ENCODE data around the gene SLC66A3. TPM values are rescaled to one million over a fixed set of nuclear protein-coding genes. Genes with fewer than 3 reads are reported as not detected.

Gene SLC66A3
- total and polyA plus RNA-seq, 10 donors, result 16.8 to 82.1 (median 37.3) TPM

DNA sequence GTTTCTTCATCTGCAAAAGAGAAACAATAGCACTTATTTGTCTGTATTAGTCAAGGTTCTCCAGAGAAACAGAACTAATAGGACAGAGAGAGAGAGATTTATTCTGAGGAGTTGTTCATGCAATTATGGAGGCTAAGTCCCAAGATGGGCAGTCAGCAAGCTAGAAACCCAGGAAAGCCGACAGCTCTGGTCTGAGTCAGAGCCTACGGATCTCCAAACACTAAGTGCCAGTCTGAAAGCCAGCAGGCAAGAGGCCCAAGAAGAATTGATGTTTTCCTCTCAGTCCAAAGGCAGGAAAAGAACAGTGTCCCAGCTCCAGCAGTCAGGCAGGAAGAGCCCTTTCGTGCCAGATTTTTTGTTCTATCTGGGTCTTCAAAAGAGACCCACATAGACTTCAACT is 36.5 kb upstream of the SLC66A3 start:
- DNase-seq, result no peak
- H3K4me1 ChIP-seq, result peaks cover 0 to 6% (median 0%) of the 10 kb centered on the region in 6 donors
- 67 to 85% (median 77%) methylated on average over 3 of the region's 3 CpGs for WGBS, 5 donors
- H3K27ac ChIP-seq, result no peak overlapping the region
- H3K9me3 ChIP-seq, result no peaks in the 10 kb centered on the region
- H3K27me3 ChIP-seq (replicated peaks in 1 of 7), result peaks cover 0 to 8% (median 0%) of the 10 kb centered on the region in 7 donors
- no peaks in the 10 kb centered on the region for H3K36me3 ChIP-seq
- TF ChIP-seq, protein P1, sequence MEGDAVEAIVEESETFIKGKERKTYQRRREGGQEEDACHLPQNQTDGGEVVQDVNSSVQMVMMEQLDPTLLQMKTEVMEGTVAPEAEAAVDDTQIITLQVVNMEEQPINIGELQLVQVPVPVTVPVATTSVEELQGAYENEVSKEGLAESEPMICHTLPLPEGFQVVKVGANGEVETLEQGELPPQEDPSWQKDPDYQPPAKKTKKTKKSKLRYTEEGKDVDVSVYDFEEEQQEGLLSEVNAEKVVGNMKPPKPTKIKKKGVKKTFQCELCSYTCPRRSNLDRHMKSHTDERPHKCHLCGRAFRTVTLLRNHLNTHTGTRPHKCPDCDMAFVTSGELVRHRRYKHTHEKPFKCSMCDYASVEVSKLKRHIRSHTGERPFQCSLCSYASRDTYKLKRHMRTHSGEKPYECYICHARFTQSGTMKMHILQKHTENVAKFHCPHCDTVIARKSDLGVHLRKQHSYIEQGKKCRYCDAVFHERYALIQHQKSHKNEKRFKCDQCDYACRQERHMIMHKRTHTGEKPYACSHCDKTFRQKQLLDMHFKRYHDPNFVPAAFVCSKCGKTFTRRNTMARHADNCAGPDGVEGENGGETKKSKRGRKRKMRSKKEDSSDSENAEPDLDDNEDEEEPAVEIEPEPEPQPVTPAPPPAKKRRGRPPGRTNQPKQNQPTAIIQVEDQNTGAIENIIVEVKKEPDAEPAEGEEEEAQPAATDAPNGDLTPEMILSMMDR (IDR thresholded peaks at IDR 0.05 in 8 of 11, conservative IDR thresholded peaks at IDR 0.05 in 3 of 11), result no peak
- TF ChIP-seq POLR2A (IDR thresholded peaks at IDR 0.05), result no peak
- intact Hi-C loops (cut with DNase I; ENCODE audit: low total_unique reads), result no loop called here
- no peak overlapping the region for H3K4me3 ChIP-seq

DNA sequence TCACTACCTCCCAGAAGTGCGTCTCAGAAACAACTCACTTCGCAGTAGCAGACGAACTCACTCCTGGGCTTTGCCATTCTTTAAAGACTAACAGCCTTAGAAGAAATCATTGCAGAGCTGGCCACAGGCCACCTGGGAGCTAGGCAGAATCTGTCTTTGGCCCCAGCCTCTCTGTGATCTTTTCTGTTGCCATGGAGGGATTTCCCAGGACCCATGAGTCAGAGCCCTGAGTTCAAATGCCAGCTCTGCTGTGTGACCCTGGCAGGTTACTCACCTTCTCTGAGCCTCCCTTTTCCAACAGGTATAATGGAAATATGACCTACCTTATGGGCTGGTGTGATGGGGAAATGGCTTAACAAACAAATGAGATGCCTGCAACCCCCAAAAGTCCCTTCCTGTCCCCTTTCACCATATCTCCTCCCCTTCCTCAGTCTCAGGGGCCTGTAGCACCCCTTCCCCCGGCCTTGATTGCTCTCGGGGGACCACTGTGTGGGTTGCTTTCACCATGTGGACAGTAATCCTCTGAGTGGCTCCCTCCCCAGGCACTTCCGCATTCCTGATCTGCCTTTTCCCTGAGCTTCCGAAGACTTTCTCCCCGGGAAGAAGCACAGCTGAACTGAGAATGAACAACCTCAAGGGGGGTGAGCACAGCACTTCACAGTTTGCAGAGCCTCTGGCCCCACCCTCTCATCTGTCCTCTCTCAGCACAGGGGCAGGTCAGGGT is 34.0 kb upstream of the SLC66A3 start:
- no peak for DNase-seq
- Histone ChIP-seq H3K27me3 (replicated peaks in 1 of 7) (peaks cover 0 to 11% (median 0%) of the 10 kb centered on the region in 7 donors), H3K4me3 (no peak overlapping the region), H3K9me3 (no peaks in the 10 kb centered on the region), H3K36me3 (no peaks in the 10 kb centered on the region), H3K27ac (no peak overlapping the region), H3K4me1 (peaks cover 0 to 9% (median 0%) of the 10 kb centered on the region in 6 donors)
- 59 to 74% (median 65%) methylated on average over 8 of the region's 8 CpGs for WGBS, 5 donors
- no peak for TF ChIP-seq POLR2A (IDR thresholded peaks at IDR 0.05)
- no peak for TF ChIP-seq POLR2AphosphoS5 (IDR thresholded peaks at IDR 0.05)
- TF ChIP-seq, protein P1 (IDR thresholded peaks at IDR 0.05 in 8 of 11, conservative IDR thresholded peaks at IDR 0.05 in 3 of 11), result no peak
- intact Hi-C loops (cut with DNase I; ENCODE audit: low total_unique reads), result no loop called here

DNA sequence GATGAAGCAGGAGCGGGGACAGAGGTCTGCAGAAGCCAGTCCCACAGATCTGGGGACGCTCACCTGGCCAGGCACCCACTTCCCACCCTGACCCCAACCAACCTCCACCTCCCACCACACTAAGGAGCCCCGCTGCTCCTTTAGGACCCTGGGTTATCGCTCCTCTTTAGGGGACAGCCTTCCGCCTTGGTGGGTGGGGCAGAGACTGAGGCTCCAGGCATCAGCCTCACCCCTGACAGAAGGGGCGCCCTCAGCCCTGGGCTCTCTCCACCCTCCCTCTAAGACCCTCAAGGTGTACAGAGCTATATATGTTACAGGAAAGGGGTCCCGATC is 33.5 kb upstream of the SLC66A3 start:
- intact Hi-C loops (cut with DNase I; ENCODE audit: low total_unique reads), result no loop called here
- H3K27ac ChIP-seq, result no peak overlapping the region
- peaks cover 0 to 9% (median 0%) of the 10 kb centered on the region in 6 donors for H3K4me1 ChIP-seq
- DNase-seq, result peak; percentile 62
- peaks cover 0 to 11% (median 0%) of the 10 kb centered on the region in 7 donors for H3K27me3 ChIP-seq (replicated peaks in 1 of 7)
- no peak for TF ChIP-seq POLR2AphosphoS5 (IDR thresholded peaks at IDR 0.05)
- no peak for TF ChIP-seq POLR2A (IDR thresholded peaks at IDR 0.05)
- TF ChIP-seq, protein P1 (IDR thresholded peaks at IDR 0.05 in 8 of 11, conservative IDR thresholded peaks at IDR 0.05 in 3 of 11), result no peak
- no peaks in the 10 kb centered on the region for H3K9me3 ChIP-seq
- H3K36me3 ChIP-seq, result no peaks in the 10 kb centered on the region
- 74 to 78% (median 76%) methylated on average over 7 of the region's 7 CpGs for WGBS, 5 donors
- no peak overlapping the region for H3K4me3 ChIP-seq

DNA sequence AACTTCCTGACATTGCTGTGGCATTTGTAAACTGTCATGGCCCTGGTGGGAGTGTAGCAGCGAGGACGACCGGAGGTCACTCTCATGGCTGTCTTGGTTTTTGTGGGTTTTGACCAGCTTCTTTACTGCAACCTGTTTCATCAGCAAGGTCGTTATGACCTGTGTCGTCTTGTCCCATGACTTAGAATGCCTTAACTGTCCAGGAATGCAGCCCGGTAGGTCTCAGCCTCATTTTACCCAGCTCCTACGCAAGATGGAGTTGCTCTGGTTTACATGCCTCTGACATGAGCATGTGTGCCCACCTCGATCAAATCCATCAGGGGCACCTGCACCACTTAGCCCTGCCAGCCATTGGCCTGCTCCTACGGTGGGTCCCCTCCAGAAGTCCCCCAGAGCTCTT is 32.9 kb upstream of the SLC66A3 start:
- Histone ChIP-seq H3K4me3 (no peak overlapping the region), H3K4me1 (peaks cover 0 to 11% (median under 1%) of the 10 kb centered on the region in 6 donors), H3K27ac (no peak overlapping the region), H3K36me3 (no peaks in the 10 kb centered on the region), H3K9me3 (no peaks in the 10 kb centered on the region), H3K27me3 (replicated peaks in 1 of 7) (peaks cover 0 to 11% (median 0%) of the 10 kb centered on the region in 7 donors)
- intact Hi-C loops (cut with DNase I; ENCODE audit: low total_unique reads), result no loop called here
- TF ChIP-seq POLR2A (IDR thresholded peaks at IDR 0.05) (no peak), POLR2AphosphoS5 (IDR thresholded peaks at IDR 0.05) (no peak)
- TF ChIP-seq, protein P1 (IDR thresholded peaks at IDR 0.05 in 8 of 11, conservative IDR thresholded peaks at IDR 0.05 in 3 of 11), result no peak
- 80 to 85% (median 80%) methylated on average over 9 of the region's 9 CpGs for WGBS, 5 donors
- DNase-seq, result peak; percentile 22

All from spleen (tissue), 11 donors.